Measurements from ENCODE around the gene PRKCE. TPM values are rescaled to one million over a fixed set of nuclear protein-coding genes. Genes with fewer than 3 reads are reported as not detected.

The PRKCE gene
- total and polyA plus RNA-seq, 2 of the 8 experiments (the other 6 are each of a cell fraction or from before 2014, with no cell fraction given): 0.54 to 2.1 TPM

DNA sequence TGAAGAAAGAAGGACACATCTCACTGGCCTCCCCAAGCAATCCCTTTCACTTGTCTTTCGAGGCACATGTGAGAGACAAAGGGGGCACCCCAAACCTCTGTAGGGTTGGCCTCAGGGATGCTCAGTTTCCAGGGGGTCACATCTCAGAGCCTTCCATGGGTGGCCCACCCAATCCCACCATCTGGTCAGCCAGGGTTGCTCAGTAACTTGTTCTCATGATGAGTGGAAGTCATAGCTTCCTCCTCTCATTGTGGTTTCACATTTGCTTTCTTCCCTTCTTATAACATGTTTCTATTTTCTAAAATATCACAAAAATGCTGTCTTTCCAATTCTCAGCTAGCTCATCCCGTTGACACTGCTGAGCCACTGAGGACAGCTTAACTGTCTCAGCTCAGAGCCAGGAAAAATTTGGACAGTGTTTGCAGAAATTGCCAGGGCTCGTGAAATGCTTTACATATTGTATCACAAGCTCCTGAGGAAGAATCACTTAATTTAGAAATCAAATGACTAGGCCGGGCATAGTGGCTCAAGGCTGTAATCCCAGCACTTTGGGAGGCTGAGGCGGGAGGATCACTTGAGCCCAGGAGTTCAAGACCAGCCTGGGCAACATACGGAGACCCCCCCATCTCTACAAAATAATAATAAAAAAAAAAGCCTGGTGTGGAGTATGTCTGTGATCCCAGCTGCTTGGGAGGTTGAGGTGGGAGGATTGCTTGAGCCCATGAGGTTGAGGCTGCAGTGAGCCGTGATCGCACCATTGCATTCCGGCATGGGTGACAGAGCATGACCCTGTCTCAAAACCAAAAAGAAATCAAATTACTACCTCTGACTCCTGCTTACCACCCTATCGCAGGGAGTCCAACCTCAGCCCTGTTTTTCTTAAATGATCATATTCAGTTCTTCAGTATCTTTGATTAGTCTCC is 129.3 kb downstream of the PRKCE start:
- H2BK20ac ChIP-seq (ENCODE audit: low read length): no peak overlapping the region
- no peak overlapping the region for H4K5ac ChIP-seq (ENCODE audit: insufficient read length, low read depth, low read length)
- FAIRE-seq (no peak), DNase-seq (ENCODE audit: low read depth in 1 of 2, low spot score in 2 of 2) (no peak)
- H3K18ac ChIP-seq (ENCODE audit: extremely low read depth, low read length): no peak overlapping the region
- H4K20me1 ChIP-seq (replicated peaks in 1 of 2; ENCODE audit: control insufficient read depth in 1 of 2, insufficient read depth in 2 of 2, low read length in 2 of 2): no peaks in the 10 kb centered on the region
- 86% methylated on average over 10 of the region's 10 CpGs; no CpG with 5 or more reads in 1 of the 2 experiments for WGBS, 2 experiments (ENCODE audit: extremely low coverage in 1 of 2, insufficient coverage in 1 of 2, insufficient read length in 1 of 2, insufficient replicate concordance in 2 of 2, low coverage in 1 of 2, low lambda C conversion rate in 2 of 2, missing lambda C conversion rate in 1 of 2)
- no peak overlapping the region for H2BK120ac ChIP-seq (replicated peaks; ENCODE audit: low read depth, low read length)
- H2BK5ac ChIP-seq (ENCODE audit: low read depth, low read length): no peak overlapping the region
- no peak overlapping the region for H4K8ac ChIP-seq (ENCODE audit: extremely low read depth, insufficient read depth, low read length)
- H2BK12ac ChIP-seq (ENCODE audit: low read depth, low read length): no peak overlapping the region
- H3K4me1 ChIP-seq (replicated peaks in 1 of 4; ENCODE audit: control insufficient read depth in 3 of 4, insufficient read depth in 4 of 4, low read length in 3 of 4): no peaks in the 10 kb centered on the region
- TF ChIP-seq HDAC2 (IDR thresholded peaks at IDR 0.05; ENCODE audit: borderline replicate concordance in 1 of 2, low read depth in 2 of 2, low read length in 2 of 2) (no peak), CBX5 (IDR thresholded peaks at IDR 0.05; ENCODE audit: low read depth, low read length) (no peak), SAP30 (IDR thresholded peaks at IDR 0.05; ENCODE audit: insufficient read depth, insufficient replicate concordance, low read length) (no peak), RAD21 (IDR thresholded peaks at IDR 0.05 in 1 of 2, conservative IDR thresholded peaks at IDR 0.05 in 1 of 2; ENCODE audit: low read depth in 2 of 2, low read length in 2 of 2) (no peak), RFX5 (IDR thresholded peaks at IDR 0.05; ENCODE audit: borderline replicate concordance, low read depth, low read length) (no peak), POLR2A (IDR thresholded peaks at IDR 0.05; ENCODE audit: control extremely low read depth in 1 of 2, low read depth in 2 of 2, low read length in 2 of 2) (no peak), GABPA (IDR thresholded peaks at IDR 0.05; ENCODE audit: borderline replicate concordance, insufficient read depth, low read length) (no peak)
- H3K14ac ChIP-seq (ENCODE audit: insufficient read length): no peak overlapping the region
- no peak overlapping the region for H3K56ac ChIP-seq (replicated peaks; ENCODE audit: insufficient read length, low read depth, low read length)
- no peak overlapping the region for H2AK5ac ChIP-seq (ENCODE audit: low read depth, low read length)
- H3K23me2 ChIP-seq (ENCODE audit: low read depth, low read length): no peaks in the 10 kb centered on the region
- no peaks in the 10 kb centered on the region for H3K79me1 ChIP-seq (ENCODE audit: low read depth, low read length)
- H3K27me3 ChIP-seq (replicated peaks in 1 of 4; ENCODE audit: control insufficient read depth in 3 of 4, extremely low read depth in 1 of 4, insufficient read depth in 3 of 4, low read length in 3 of 4): no peaks in the 10 kb centered on the region
- H3K79me2 ChIP-seq (ENCODE audit: control insufficient read depth in 1 of 2, insufficient read depth in 2 of 2, low read length in 2 of 2): no peaks in the 10 kb centered on the region
- no peak overlapping the region for H3K4me2 ChIP-seq (ENCODE audit: insufficient read depth in 1 of 2, low read depth in 2 of 2, low read length in 2 of 2)
- no peak overlapping the region for H3K4ac ChIP-seq (replicated peaks; ENCODE audit: insufficient read length, low read depth, low read length)
- H2BK15ac ChIP-seq (ENCODE audit: low read length): no peak overlapping the region
- no peak overlapping the region for H3K27ac ChIP-seq (ENCODE audit: low read depth, low read length)
- no peak overlapping the region for H3K9ac ChIP-seq (replicated peaks in 1 of 4; ENCODE audit: extremely low read depth in 1 of 4, low read depth in 3 of 4, low read length in 3 of 4)
- H3K23ac ChIP-seq (ENCODE audit: insufficient read length): no peak overlapping the region
- no peaks in the 10 kb centered on the region for H3K36me3 ChIP-seq (ENCODE audit: control insufficient read depth in 2 of 4, insufficient read depth in 4 of 4, low read length in 3 of 4)
- no peak overlapping the region for H4K91ac ChIP-seq (replicated peaks; ENCODE audit: insufficient read length, low read length)
- no peak overlapping the region for H3K4me3 ChIP-seq (ENCODE audit: extremely low read depth in 1 of 4, insufficient read depth in 2 of 4, low read depth in 3 of 4, low read length in 4 of 4)
- no peak overlapping the region for H2AFZ ChIP-seq (ENCODE audit: low read length)
- no peaks in the 10 kb centered on the region for H3K9me3 ChIP-seq (ENCODE audit: insufficient read depth in 2 of 2, low read depth in 1 of 2, low read length in 1 of 2)
- CTCF ChIA-PET (ENCODE audit: partially characterized antibody): interaction anchor here (0.6 to 7.5 kb wide), 15 partner anchors 12 to 173 kb away, joined by 3 to 136 read pairs (median 4); no protein-coding TSS in a partner anchor
- POLR2A ChIA-PET (ENCODE audit: partially characterized antibody): no interaction called here
